GM12872 (cell line): ENCODE results near the gene AGMO.

Experiments
- CTCF ChIP-seq: IDR thresholded peaks from 3 replicates; pipeline ENCODE4 v1.5.1; 2011; ENCODE audit warnings: low read depth, mild to moderate bottlenecking, low read length, moderate library complexity; ENCODE audit not compliant: insufficient read depth

AGMO gene

GRCh38 chr7:15204421-15204820 lies 357.4 kb downstream of the AGMO start:
- no peak for TF ChIP-seq CTCF

- TF ChIP-seq CTCF = no peak
These were observed 362.3 kb downstream of the AGMO start for GRCh38 chr7:15199482-15199881.

GRCh38 chr7:15197042-15197977 lies 364.5 kb downstream of the AGMO start:
- no peak for TF ChIP-seq CTCF

- TF ChIP-seq CTCF = no peak
These were observed 383.8 kb downstream of the AGMO start for GRCh38 chr7:15178065-15178464.

GRCh38 chr7:15176089-15176488 lies 385.7 kb downstream of the AGMO start:
- no peak for TF ChIP-seq CTCF

GRCh38 chr7:15175152-15175551 lies 386.7 kb downstream of the AGMO start:
- no peak for TF ChIP-seq CTCF

- no peak for TF ChIP-seq CTCF
These were observed 387.3 kb downstream of the AGMO start for GRCh38 chr7:15174485-15174884.
